ENCODE measurements around the gene SLC6A20.

Gene SLC6A20, protein sequence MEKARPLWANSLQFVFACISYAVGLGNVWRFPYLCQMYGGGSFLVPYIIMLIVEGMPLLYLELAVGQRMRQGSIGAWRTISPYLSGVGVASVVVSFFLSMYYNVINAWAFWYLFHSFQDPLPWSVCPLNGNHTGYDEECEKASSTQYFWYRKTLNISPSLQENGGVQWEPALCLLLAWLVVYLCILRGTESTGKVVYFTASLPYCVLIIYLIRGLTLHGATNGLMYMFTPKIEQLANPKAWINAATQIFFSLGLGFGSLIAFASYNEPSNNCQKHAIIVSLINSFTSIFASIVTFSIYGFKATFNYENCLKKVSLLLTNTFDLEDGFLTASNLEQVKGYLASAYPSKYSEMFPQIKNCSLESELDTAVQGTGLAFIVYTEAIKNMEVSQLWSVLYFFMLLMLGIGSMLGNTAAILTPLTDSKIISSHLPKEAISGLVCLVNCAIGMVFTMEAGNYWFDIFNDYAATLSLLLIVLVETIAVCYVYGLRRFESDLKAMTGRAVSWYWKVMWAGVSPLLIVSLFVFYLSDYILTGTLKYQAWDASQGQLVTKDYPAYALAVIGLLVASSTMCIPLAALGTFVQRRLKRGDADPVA

DNA sequence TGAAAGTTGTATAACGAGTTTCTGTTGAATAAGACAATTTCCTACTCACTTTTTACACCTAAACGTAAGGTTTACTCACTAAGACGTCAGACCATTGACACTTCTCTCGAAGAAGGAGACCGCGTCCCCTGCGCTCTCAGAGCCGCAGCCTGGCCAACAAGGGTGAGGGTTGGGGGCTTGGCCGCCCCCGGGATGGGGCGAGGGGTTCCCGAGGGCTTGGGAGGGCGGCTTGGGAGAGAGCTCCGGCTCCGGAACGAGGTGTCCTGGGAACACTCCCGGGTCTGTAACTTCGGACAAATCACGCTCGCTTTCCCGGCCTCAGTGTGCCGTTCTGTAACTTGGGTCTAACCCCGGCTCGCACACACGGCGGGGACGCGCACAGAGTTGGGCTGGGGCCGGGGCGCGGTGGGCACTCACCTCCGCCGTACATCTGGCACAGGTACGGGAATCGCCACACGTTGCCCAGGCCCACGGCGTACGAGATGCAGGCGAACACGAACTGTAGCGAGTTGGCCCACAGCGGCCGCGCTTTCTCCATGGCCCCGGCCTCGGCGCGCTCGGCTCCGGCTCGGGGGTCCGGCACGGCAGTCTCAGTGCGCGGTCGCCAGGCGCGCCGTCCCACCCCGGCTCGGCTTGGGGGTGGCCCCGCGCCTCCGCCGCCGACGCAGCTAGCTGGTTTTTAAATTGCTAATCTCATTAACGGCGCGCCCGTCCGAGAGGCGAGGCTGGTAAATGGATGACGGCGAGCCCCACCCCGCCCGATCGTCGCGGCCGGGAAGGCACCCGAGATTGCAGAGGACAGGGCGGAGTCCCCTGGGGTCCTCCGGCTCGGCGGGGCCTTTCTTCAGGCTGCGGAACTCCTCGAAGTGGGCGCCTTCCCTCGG is at the start of gene SLC6A20:
Gene SLC6A20, minus strand, starts transcription at position 655 of the 884 bp plus-strand sequence. Its CDS starts 117 bp downstream, at position 538.
- DNase-seq: no peak

DNA sequence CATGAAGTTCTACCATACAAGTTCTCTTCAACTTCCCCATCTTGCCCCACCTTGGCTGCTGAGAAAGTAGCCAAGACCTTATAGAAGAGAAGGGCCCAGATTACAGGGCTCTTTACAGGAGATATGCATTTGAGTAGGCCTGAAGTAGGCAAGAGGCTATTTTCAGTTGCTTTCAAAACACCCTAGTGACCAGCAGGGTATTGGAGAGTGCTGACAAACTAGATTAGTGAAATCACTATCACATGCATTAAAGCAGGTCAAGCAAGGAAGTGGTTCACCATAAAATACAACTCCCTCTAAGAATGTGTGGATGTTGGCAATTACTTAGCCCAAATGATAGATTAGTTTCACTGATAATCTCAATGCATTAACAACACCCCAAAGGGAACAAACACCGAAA is 48.3 kb upstream of the SLC6A20 start:
- no peak for DNase-seq

DNA sequence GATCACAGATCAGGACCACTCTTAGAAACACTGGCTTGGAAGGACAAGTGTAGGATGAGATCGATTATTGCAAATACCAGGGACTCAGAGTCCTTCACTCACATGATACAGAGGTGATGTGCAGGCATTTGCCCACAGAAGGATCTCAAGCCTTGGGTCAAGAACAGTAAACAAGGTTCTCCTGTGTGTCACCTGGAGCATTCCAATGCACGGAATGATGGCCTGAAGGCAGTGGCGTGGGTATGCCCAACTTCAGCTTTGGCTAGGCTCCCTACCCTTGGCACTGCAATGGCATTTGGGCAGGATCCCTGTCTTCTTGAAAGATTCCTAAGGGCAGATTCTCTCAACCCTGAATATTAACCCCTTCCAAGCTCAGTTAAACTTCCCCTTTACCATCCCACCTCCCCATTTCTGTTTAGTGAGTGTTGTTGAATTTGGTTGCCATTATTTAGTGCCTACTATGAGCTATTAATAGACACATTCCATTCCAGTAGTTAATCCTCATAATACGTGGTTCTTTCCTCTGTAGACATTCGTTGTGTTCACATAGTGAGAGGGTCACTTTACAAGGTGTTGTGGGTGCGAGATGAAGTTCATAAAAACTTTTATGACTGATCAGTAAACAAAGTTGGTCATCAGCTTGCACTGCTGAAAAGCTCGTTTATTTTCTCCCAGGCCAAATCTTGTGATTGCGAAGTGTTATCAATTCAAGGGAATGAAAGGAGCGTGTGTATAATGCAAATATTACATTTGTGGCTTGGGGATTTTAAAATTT is 46.7 kb upstream of the SLC6A20 start:
- DNase-seq: no peak

DNA sequence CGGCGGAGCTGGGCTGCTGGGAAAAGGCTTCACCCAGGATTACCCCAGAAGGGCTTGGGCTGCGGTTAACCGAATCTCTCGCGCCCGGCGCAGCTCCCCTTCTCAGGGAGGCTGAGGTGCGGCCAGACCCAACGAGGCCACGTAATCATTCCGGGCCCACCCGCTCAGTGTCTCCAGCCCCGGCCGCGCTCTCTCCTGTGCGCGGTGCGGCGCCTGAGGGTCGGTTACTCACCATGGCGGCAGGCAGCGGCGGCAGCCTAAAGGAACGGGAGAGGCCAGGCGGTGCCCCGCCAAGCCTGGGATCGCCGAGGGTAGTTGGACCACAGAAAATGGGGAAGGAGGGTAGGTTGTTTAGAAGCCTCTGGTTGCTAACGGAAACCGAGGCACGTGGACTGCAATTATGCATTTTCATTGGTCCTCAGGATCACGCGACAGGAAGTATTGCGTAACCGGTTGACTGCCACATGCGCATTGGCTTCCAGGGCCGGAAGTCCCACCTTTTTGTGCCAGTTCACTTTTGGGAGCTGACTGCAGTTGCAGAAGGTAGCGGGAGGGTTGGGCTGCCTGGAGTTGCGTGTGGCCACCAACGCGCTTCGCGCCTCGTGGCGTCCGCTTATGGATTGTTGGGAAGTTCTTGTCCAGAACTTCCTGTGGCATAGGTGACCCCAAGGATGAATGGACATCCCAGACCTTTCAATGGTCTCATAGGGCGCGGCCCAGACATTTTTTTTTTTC is 45.6 kb upstream of the SLC6A20 start, which contains the start of gene LZTFL1:
Gene LZTFL1, minus strand, starts transcription at position 363 of the 735 bp plus-strand sequence. Its CDS starts 128 bp downstream, at position 235.
- peak; percentile 87 for DNase-seq

DNA sequence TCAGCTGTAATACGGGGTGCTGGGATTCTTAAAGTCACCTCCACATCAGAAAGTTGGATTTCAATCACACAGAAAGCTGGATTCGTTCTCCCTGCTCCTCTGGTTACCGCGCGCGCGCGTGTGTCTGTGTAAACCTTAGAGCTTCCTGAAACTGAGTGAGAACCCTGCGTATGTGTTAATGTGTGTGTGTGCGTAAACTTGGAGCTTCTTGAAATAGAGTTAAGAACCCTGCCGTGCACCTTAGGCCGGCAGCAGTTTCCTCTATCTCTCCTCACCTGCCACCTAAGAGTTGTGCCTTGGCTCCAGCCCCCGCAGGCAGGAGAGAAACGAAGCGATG is 45.1 kb upstream of the SLC6A20 start:
- DNase-seq: no peak

DNA sequence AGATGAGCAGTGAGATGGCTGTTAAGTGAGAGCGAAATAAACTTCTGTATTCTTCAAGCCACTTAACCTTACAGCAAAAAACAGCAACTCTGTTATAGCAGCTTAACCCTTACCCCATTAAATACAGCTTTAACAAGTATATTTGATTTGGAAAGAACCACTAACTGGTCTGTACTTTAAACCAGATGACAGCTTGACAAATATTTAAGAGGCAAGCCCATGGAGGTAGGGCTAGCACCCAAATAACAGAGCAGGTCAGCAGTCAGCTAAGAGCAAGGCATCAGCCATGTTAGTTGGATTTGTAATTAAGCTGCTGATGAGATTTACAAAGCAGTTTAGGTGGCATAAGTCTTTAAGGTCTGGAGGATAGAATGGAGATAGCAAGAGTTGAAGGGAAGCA is 42.1 kb upstream of the SLC6A20 start:
- no peak for DNase-seq

DNA sequence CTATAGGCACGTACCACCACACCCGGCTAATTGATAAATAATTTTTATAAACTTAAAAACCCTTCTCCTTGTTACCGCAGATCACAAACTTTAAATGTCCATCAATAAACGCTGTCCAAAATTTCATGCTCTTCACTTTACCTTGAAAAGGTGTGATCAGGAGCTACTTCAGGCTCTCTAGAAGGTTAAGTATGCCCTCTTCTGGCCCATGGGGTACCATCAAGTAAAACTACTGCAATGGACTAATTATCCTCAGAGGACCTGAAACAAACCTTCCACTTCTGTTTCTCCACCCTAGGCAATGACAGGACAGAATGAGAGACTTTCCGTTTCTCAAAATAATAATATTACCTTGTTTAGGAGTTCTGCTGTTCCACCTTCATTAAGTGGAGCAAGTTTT is 36.4 kb upstream of the SLC6A20 start:
- DNase-seq: peak; percentile 16

DNA sequence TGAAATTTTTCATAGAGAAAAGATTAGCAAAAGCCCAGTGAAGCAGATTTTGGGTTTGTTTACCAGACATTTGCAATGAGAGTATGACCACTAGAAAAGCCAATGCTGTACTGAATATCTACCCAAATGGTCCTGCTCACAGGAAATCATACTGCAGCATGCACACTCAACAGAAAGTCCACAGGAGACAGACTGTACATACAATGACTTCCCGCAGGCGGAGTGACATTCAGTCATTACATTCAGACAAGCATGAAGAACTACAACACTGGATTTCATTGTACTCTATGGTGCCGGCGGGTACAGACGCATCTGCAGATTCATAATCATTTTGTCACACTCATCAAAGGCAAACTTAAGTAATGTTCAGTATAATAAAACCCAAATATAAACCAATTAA is 33.8 kb upstream of the SLC6A20 start:
- no peak for DNase-seq

DNA sequence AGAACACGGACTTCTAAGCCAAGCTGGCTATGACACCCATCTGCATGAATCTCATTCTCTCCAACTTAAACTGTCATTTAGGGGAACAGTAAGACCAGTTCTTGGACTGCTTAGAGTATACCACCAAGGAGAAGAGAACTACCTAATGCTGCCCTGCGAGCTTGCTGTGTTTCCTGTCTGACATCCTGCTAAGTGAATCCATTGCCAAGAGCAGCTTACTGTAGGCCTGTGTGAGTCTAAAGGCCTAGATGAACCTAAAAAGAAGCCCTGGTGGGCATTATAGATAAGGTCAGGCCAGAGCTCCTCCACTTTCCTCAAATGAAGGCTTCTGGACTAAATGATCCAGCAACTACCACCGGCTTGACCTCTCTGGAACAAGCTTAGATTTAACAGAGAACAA is 30.6 kb upstream of the SLC6A20 start:
- no peak for DNase-seq

DNA sequence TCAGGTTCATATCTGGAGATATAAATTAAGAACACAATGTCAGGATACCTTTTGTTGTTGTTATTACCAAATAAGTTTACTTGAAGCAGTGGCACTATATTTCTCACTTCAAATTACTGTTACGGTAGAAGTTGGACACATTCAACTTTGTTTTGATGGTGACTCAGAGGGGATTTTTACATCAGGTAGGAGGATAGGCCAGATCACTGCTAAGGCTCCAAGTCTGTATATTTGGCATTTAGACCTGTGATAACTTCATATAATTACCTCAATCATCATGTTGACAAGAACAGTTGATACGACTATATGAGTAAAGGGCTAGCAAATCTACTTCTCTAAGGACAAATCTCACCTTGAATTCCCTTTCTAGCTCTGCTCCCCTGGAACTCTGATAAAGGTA is 30.0 kb upstream of the SLC6A20 start:
- no peak for DNase-seq

DNA sequence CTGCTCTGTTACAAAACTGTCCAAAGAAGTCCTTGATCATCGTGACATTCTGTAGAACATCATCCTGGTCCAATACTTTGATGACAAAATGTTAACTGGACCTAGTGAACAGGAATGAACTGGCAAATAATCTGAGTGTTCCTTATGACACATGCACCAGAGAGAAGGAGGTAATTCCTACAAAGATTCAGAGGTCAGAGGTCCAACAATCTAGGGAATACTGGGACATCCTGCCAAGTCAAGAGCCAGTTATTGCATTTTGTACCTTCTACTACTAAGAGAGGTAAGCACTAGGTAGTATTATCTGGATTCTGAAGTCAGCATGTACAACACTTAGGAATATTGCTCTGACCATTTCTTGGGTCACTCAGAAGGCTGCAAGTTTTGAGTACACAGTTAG is 24.8 kb upstream of the SLC6A20 start:
- DNase-seq: no peak

DNA sequence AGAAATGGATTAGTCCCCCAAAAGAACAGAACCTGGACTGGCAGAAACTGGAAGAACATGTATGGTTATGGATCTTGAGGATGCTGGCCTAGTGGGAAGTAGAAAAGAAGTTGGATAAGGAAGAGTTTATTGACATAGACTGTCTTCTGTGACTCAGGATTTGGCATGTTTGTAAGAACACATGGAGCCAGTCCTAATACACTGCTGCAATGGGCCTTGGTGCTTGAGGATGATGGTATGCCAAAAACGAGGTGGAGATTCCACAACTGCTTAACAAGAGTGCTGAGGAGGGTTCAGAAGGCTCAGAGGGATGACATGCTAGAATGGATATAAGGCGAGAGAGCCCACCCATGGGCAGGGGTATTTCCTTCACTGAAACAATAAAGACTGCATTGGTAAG is 23.2 kb upstream of the SLC6A20 start:
- DNase-seq: no peak

DNA sequence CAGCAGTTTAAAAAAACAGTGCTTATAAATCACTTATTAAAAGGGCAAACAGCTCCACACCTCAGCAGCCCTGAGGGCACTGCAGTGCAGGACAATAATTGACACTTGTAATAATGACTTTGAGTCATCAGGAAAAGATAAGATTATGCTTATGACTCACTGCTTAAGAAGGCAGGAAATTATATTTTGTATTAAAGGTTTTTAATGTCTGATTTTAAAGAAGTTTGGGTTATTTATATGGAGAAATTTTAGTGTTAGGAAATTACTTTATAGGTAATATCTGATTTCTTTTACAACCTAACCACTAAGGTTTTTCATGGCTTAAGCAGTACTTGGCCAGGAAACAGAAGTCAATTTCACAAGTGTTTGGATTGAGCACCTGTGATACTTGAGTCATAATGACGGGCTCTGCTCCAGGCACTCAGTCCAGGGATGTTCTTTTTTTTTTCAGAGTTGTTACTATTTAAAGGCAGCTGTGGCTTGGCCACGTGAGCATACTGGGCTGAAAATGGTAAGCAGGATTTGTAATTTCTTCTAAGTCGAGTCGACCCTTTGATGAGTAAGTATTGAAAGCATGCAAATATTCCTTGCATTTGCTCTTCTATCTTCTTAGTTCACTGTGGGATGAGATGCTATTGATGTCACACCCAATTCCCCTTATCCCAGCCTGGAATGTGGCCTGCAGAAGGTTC is 21.6 kb upstream of the SLC6A20 start:
- DNase-seq: peak; percentile 18

DNA sequence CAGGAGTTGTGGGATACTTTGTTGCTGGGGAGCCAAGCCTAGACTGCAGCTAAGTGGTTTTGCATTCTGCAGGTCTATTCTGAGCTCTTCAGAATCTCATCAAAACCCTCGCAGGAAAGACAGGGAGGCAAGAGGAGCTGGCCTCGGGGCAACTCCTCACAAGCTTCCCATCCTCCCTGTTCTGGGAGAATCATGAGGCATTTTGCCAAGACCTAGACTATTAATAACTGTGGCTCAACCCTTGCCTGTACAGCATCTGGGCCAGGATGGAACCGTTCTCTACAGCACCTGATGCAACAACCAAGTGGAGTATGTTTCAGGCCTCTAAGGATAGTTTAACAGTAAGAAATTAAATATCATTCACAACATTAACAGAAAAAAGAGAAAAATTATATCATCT is 20.2 kb upstream of the SLC6A20 start:
- DNase-seq: no peak

DNA sequence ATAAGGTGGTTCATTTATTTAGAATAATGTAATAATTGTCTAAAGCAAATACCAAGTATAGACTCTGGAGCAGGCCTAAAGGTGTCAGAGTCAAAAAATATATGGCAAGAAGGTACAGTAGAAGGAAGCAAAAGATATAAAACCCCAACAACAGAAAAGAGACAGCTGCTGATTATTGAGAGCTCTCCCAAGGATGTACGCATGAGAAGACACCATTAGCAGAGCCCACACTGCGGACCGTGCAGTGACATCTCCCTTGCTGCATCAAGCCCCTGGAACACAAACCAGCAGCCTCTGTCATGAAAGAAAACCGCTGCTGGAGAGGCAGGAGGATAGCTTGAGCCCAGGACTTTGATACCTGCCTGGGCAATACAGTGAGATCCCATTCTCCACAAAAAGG is 18.0 kb upstream of the SLC6A20 start:
- DNase-seq: no peak

DNA sequence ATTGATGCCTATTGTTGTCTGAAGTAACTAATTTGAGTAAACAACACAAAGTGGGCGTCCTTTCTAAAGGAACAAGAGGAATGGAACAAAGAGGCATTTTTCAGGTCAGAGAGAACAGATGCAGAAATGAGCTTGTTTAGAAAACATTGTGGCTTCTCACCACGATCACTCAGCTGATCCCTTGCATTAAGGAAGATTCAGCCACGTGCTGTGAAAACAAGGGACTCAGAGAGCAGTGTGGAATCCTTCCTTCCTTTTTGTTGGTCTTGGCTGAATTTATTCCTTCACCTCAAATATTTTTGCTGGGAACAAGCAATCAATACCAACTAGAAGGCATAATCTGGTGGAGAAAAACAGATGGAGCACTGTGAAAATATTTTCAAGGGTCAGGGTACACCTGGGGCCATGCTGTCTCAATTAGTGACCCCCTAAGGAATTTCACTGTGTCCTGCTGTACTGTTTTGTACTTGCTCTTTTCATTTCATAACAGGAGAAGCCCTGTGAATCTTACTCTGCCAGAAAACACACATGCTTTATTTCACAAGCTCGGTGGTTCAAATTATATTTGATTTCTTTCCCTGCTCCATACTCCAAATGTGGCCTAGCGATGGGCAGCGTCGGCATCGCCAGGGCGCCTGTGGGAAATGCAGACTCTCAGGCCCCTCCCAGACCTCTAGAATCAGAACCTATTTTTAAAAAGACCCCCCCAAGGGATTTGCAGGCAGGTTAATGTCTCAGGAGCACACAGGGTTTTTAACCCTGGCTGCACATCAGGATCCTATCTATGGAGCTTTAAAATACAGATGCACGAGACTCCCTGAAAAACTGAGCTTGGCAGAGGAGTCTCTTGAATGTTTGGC is 11.6 kb upstream of the SLC6A20 start:
- no peak for DNase-seq

DNA sequence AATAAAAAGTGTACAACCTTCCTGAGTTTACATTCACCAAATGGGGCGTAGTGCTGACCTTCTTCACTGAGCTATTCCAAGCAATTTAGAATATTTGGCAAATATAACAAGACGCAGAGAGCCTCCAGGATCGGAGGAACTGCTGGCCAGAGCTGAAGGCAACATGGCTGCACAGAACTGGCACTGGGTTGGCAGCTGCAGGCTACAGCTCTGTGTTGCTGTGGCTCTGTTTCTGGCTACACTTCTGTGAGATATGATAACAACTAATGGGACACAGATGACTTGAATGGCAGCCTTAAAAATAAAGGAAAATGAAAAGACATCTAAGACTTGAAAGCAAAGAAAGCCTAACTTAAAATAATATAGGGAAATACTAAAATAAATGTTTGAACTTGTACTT is 10.8 kb upstream of the SLC6A20 start:
- no peak for DNase-seq

DNA sequence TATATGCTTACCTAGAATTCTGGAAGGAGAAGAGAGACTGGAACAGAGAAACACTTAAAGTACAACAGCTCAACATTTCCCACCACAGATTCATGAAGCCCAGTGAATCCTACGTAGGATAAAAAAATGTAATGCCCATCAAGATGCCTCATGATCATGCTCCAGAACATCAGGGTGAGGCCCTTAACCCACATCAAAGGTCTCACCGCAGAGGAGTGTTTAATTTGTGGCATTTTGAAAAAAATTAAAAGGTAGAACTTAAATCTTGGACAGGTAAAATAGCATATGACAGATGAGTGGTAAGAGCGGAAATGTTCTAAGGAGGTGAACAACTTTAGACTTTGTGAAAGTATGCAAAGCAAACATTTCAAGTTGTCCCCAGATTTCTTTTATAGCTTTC is 9.7 kb upstream of the SLC6A20 start:
- no peak for DNase-seq

DNA sequence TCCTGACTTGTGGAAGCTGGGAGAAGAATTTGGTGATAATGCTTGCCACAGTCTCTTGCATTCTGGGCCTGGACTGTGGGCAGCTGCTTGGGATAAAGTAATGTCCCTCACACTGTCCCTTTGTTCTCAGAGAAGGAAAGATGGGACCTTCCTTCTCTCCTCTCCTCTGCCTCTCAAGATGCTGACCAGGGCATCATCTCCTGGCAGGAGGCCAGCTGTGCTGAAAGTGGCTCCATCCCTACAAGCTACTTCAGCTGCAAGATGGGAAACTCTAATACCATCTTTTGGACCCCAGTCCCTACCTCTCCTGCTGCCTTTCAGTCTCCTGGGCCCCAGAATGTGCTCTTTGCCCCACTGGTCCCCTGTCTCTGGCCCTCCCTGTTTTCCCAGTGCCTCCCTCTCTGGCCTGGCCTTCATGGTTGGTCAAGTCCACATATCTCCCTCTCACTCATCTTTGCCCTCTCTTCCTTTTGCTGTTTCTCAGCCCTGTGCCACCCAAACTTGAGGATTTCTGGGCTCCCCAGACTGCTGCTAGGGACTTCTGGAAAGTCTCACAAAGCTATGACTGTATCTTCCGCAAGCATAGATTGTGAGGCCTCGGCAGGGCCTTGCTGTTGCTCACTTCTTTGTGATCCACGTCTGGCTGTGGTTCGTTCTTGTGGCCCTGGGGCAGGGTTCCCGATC is 7.1 kb upstream of the SLC6A20 start:
- no peak for DNase-seq

DNA sequence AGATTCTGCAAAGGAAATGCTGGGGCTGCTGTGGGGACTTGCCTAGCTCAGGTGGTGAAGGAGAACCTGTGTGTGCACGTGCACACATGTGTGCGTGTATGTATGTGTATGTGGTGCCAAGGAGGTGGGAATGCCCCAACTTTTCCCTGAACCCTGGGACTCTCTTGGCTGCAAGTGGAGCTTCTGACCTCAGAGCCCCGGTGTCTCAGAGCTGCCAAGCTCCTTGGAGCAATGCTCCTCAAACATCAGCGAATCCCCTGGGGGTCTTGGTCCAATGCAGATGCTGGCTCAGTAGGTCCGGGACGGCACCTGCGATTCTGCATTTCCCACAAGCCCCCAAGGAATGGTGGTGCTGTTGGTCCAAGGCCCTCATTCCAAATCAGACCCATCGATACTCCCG is 5.8 kb upstream of the SLC6A20 start:
- no peak for DNase-seq
